Keratinocyte (primary cell): Measurements from ENCODE around the gene CHST10.

ENCODE experiments used
- EZH2 ChIP-seq: IDR thresholded peaks from one replicate; pipeline ENCODE4 v1.6.1; 2012; ENCODE audit warnings: inconsistent platforms, mild to moderate bottlenecking, low read length, moderate library complexity
- TF ChIP-seq, protein P1 (sequence below), 3 experiments: IDR thresholded peaks in 1 of 3; conservative IDR thresholded peaks in 1 of 3; optimal IDR thresholded peaks in 1 of 3; 2 replicates in 2 of 3; 3 replicates in 1 of 3; pipeline versions ENCODE3 to v1.5.1; 2011; ENCODE audit warnings: low read length in 3 of 3, mild to moderate bottlenecking in 3 of 3, moderate library complexity in 2 of 3, control low read depth in 1 of 3, inconsistent platforms in 1 of 3; ENCODE audit not compliant: insufficient read depth in 2 of 3; ENCODE audit errors: extremely low read depth in 1 of 3

DNA sequence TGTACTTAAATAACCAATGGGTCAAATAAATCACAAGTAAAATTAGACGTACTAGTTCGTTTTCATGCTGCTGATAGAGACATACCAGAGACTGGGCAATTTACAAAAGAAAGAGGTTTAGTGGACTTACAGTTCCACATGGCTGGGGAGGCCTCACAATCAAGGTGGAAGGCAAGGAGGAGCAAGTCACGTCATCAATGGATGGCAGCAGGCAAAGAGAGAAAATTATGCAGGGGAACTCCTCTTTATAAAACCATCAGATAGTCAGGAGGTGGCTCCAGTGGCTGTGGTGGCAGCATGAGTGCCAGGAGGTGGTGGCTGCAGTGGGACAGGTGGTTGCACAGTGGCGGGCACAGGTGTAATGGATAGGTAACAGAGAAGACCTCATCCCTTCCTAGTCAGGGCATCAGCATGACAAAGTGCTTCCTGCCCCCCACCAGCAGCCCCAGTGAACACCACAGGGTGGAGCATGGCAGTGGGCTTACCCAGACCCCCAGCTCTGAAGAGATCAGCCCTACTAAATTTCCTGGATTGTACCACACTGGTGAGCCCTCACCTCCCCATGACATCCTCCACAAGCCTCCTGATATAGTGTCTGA, 6.9 kb upstream of the CHST10 start:
- TF ChIP-seq, protein P1, sequence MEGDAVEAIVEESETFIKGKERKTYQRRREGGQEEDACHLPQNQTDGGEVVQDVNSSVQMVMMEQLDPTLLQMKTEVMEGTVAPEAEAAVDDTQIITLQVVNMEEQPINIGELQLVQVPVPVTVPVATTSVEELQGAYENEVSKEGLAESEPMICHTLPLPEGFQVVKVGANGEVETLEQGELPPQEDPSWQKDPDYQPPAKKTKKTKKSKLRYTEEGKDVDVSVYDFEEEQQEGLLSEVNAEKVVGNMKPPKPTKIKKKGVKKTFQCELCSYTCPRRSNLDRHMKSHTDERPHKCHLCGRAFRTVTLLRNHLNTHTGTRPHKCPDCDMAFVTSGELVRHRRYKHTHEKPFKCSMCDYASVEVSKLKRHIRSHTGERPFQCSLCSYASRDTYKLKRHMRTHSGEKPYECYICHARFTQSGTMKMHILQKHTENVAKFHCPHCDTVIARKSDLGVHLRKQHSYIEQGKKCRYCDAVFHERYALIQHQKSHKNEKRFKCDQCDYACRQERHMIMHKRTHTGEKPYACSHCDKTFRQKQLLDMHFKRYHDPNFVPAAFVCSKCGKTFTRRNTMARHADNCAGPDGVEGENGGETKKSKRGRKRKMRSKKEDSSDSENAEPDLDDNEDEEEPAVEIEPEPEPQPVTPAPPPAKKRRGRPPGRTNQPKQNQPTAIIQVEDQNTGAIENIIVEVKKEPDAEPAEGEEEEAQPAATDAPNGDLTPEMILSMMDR (optimal IDR thresholded peaks at IDR 0.05 in 1 of 3, IDR thresholded peaks at IDR 0.05 in 1 of 3, conservative IDR thresholded peaks at IDR 0.05 in 1 of 3; ENCODE audit: extremely low read depth in 1 of 3, insufficient read depth in 2 of 3, low read length in 3 of 3) = no peak
- no peak for TF ChIP-seq EZH2
